ENCODE measurements around the gene H2AZ1.

DNA sequence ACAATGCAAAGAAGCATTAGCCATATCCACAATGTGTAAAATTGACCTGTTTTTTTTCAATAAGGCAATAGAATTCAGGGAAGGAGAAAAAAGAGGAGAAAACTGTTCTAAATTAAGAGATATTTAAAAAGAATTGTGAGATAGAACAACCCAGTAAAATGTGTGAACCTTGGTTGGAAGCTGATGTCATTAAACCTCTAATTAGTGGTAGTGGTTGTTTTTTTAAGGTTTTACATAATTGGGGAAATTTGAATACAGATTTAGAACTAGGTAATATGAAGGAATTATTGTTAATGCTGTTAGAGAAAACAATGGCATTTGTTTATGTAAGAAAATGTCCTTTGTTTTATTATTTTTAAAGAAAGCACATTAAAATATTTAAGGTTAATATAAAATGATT, 15.1 kb upstream of the H2AZ1 start:
- TF ChIP-seq CTCF (conservative IDR thresholded peaks at IDR 0.05; ENCODE audit: low read depth, low read length) (no peak), EZH2 (IDR thresholded peaks at IDR 0.05; ENCODE audit: borderline replicate concordance, low read depth, low read length, poor library complexity, severe bottlenecking) (no peak)

Measured in A673 (cell line).